ENCODE data around the gene ACAP3.

- no peak for TF ChIP-seq CTCF (IDR thresholded peaks at IDR 0.05; ENCODE audit: low read depth, low read length, poor library complexity, severe bottlenecking)
- TF ChIP-seq EZH2phosphoT487 (IDR thresholded peaks at IDR 0.05; ENCODE audit: borderline replicate concordance, low read length): no peak
These were observed 20.5 kb upstream of the ACAP3 start for GRCh38 chr1:1328254-1328653.

All from DOHH2 (cell line).